Measurements from ENCODE around the gene MEIS2. TPM values are rescaled to one million over a fixed set of nuclear protein-coding genes. Genes with fewer than 3 reads are reported as not detected.

The MEIS2 gene
- total RNA-seq, 1 donor, result 73.0 TPM

GRCh38 chr15:37020852-37021251, 79.5 kb downstream of the MEIS2 start:
- DNase-seq (ENCODE audit: low read depth), result no peak
- H3K4me3 ChIP-seq (ENCODE audit: low read depth, low read length), result no peak overlapping the region
- TF ChIP-seq CTCF (IDR thresholded peaks at IDR 0.05; ENCODE audit: insufficient read depth, low read depth, low read length), result no peak

- TF ChIP-seq CTCF (IDR thresholded peaks at IDR 0.05; ENCODE audit: insufficient read depth, low read depth, low read length), result no peak
- DNase-seq (ENCODE audit: low read depth), result peak; percentile 90
- H3K4me3 ChIP-seq (ENCODE audit: low read depth, low read length), result peak overlapping the region; percentile 13
Observed at GRCh38 chr15:37019479-37020433, 80.6 kb downstream of the MEIS2 start.

GRCh38 chr15:37017031-37017625, 83.2 kb downstream of the MEIS2 start:
- DNase-seq (ENCODE audit: low read depth), result no peak
- no peak overlapping the region for H3K4me3 ChIP-seq (ENCODE audit: low read depth, low read length)
- no peak for TF ChIP-seq CTCF (IDR thresholded peaks at IDR 0.05; ENCODE audit: insufficient read depth, low read depth, low read length)

- no peak for TF ChIP-seq CTCF (IDR thresholded peaks at IDR 0.05; ENCODE audit: insufficient read depth, low read depth, low read length)
- H3K4me3 ChIP-seq (ENCODE audit: low read depth, low read length), result no peak overlapping the region
- DNase-seq (ENCODE audit: low read depth), result peak; percentile 80
Observed at GRCh38 chr15:37016231-37016630, 84.1 kb downstream of the MEIS2 start.

- no peak for DNase-seq (ENCODE audit: low read depth)
- no peak overlapping the region for H3K4me3 ChIP-seq (ENCODE audit: low read depth, low read length)
- no peak for TF ChIP-seq CTCF (IDR thresholded peaks at IDR 0.05; ENCODE audit: insufficient read depth, low read depth, low read length)
Observed at GRCh38 chr15:37015451-37015850, 84.9 kb downstream of the MEIS2 start.

- DNase-seq (ENCODE audit: low read depth), result peak; percentile 34
- no peak overlapping the region for H3K4me3 ChIP-seq (ENCODE audit: low read depth, low read length)
Observed at GRCh38 chr15:37015035-37015434, 85.3 kb downstream of the MEIS2 start.

More at GRCh38 chr15:37015035-37015434, 85.3 kb downstream of the MEIS2 start:
- TF ChIP-seq CTCF (IDR thresholded peaks at IDR 0.05; ENCODE audit: insufficient read depth, low read depth, low read length), result no peak

Measured in fibroblast of villous mesenchyme (primary cell).